ENCODE results near the gene LRRN3.

Gene LRRN3

GRCh38 chr7:111082351-111082750 is 8.6 kb upstream of the LRRN3 start:
- TF ChIP-seq ZC3H10 (CRISPR knock-in tag; IDR thresholded peaks at IDR 0.05) (no peak), ZFP3 (CRISPR knock-in tag; IDR thresholded peaks at IDR 0.05) (no peak), POU6F1 (CRISPR knock-in tag; IDR thresholded peaks at IDR 0.05; ENCODE audit: borderline replicate concordance, low read depth) (no peak), CREB5 (CRISPR knock-in tag; IDR thresholded peaks at IDR 0.05; ENCODE audit: low read depth) (no peak), OSR1 (CRISPR knock-in tag; IDR thresholded peaks at IDR 0.05) (no peak), ISL1 (CRISPR knock-in tag; IDR thresholded peaks at IDR 0.05) (no peak), SNAI2 (CRISPR knock-in tag; IDR thresholded peaks at IDR 0.05) (no peak), ZNF70 (CRISPR knock-in tag; IDR thresholded peaks at IDR 0.05) (no peak), TSHZ2 (CRISPR knock-in tag; IDR thresholded peaks at IDR 0.05) (no peak), TOX (CRISPR knock-in tag; IDR thresholded peaks at IDR 0.05; ENCODE audit: borderline replicate concordance) (no peak), TCF4 (CRISPR knock-in tag; IDR thresholded peaks at IDR 0.05; ENCODE audit: borderline replicate concordance) (no peak), ESRRG (CRISPR knock-in tag; IDR thresholded peaks at IDR 0.05) (no peak)
- peak; percentile 28; the same call in 2 of the 3 replicates for ATAC-seq

GRCh38 chr7:111083413-111083812 is 7.5 kb upstream of the LRRN3 start:
- TF ChIP-seq ZFP30 (CRISPR knock-in tag; IDR thresholded peaks at IDR 0.05): no peak
- TF ChIP-seq ZNF565 (CRISPR knock-in tag; conservative IDR thresholded peaks at IDR 0.05; ENCODE audit: low read depth): no peak
- TF ChIP-seq TOX (CRISPR knock-in tag; IDR thresholded peaks at IDR 0.05; ENCODE audit: borderline replicate concordance): no peak
- TF ChIP-seq ZFP3 (CRISPR knock-in tag; IDR thresholded peaks at IDR 0.05): no peak
- no peak for TF ChIP-seq OSR1 (CRISPR knock-in tag; IDR thresholded peaks at IDR 0.05)
- no peak for ATAC-seq

- TF ChIP-seq ZNF8 (CRISPR knock-in tag; IDR thresholded peaks at IDR 0.05): no peak
- TF ChIP-seq SNAI2 (CRISPR knock-in tag; IDR thresholded peaks at IDR 0.05): no peak
- ATAC-seq: no peak
Measured at GRCh38 chr7:111085356-111085755, 5.6 kb upstream of the LRRN3 start.

GRCh38 chr7:111086532-111086931 is 4.4 kb upstream of the LRRN3 start:
- TF ChIP-seq CSDC2 (CRISPR knock-in tag; IDR thresholded peaks at IDR 0.05): no peak
- TF ChIP-seq ISL1 (CRISPR knock-in tag; IDR thresholded peaks at IDR 0.05): no peak
- no peak for ATAC-seq

GRCh38 chr7:111088328-111088727 is 2.6 kb upstream of the LRRN3 start:
- ATAC-seq: no peak
- no peak for TF ChIP-seq ZC3H10 (CRISPR knock-in tag; IDR thresholded peaks at IDR 0.05)
- 0 out of 2 replicates have a peak, but pooled peaks have one; percentile 16 for TF ChIP-seq BACH2 (CRISPR knock-in tag; IDR thresholded peaks at IDR 0.05; ENCODE audit: borderline replicate concordance)
- no peak for TF ChIP-seq CREB5 (CRISPR knock-in tag; IDR thresholded peaks at IDR 0.05; ENCODE audit: low read depth)
- no peak for TF ChIP-seq ZNF565 (CRISPR knock-in tag; conservative IDR thresholded peaks at IDR 0.05; ENCODE audit: low read depth)
- no peak for TF ChIP-seq GLIS3 (CRISPR knock-in tag; IDR thresholded peaks at IDR 0.05)
- TF ChIP-seq TCF4 (CRISPR knock-in tag; IDR thresholded peaks at IDR 0.05; ENCODE audit: borderline replicate concordance): no peak

Data from SK-N-SH treated with all-trans-retinoic acid at 6 μM for 48 hours (cell line).